Stimulated activated CD8-positive, alpha-beta memory T cell treated with anti-CD3 and anti-CD28 coated beads, Interleukin-12 subunit alpha, Interleukin-12 subunit beta, amount 100 ng/mL, for 24 hours (primary cell): Measurements from ENCODE around the gene NUDT21.
"Not testable (repeated sequence)": the region's sequence is repeated elsewhere in the genome, so short reads cannot be mapped to it uniquely, and the experiment has no call there.

Source experiments
- DNase-seq: peaks from one replicate; pipeline ENCODE4 v3.0.0-alpha.2; 2020; ENCODE audit errors: extremely low read depth

NUDT21 gene

GRCh38 chr16:56450986-56451752 lies at the start of gene NUDT21, which contains the start of gene OGFOD1:
TSS of gene NUDT21 (minus strand) at chr16:56451332. CDS start at chr16:56451202, 130 bp downstream.
TSS of gene OGFOD1 (plus strand) at chr16:56451554. CDS start at chr16:56451613, 59 bp downstream.
- DNase-seq = peak; percentile 87

DNA sequence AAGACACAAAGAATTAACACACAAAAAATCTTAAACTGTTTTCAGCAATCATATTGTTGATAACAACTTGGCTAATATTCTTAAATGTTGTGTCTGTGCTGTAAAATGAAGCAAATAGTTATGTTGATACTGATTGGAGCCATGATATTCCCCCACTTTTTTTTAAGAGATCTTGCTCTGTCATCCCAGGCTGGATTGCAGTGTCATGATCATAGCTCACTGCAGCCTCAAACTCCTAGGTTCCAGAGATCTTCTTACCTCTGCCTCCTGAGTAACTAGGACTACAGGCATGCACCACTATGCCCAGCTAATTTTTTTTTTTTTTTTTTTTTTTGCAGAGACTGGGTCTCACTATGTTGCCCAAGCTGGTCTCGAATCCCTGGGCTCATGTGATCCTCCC lies 42.7 kb upstream of the NUDT21 start:
- DNase-seq = no peak

GRCh38 chr16:56493126-56493525 lies 42.0 kb upstream of the NUDT21 start:
- DNase-seq = no peak

- no peak for DNase-seq
Measured at GRCh38 chr16:56491657-56492261, 40.6 kb upstream of the NUDT21 start.

DNA sequence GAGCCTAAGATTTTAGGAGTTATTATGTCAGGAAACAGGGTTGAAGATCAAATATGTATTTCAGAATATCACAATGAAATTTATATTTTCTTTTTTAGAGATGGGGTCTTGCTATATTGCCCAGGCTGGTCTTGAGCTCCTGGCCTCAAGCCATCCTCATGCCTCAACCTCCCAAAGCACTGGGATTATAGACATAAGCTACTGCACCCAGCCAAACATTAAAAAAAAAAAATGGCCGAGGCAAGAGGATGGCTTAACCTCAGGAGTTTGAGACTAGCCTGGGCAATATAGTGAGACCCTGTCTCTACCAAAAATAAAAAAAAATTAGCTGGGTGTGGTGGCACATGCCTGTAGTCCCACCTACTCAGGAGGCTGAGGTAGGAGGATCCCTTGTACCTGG lies 37.7 kb upstream of the NUDT21 start:
- DNase-seq = not testable (repeated sequence)

DNA sequence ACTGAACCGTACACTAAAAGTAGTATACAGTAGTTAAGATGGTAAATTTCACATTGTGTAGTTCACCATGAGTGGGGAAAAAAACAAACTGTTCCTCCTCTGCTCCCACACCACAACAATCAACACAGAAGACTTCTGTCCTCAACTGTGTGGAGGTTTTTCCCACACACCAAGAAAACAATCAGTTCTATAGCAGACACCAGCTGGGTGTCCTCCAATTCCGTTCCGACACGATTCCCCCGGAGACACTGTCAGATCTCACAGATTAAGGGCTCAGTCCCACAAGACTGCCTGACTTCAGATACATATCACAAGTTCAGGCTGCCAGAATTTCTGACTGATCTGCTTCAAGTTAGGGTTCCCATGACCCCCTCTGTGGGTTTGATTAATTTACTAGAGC lies 36.9 kb upstream of the NUDT21 start:
- no peak for DNase-seq

DNA sequence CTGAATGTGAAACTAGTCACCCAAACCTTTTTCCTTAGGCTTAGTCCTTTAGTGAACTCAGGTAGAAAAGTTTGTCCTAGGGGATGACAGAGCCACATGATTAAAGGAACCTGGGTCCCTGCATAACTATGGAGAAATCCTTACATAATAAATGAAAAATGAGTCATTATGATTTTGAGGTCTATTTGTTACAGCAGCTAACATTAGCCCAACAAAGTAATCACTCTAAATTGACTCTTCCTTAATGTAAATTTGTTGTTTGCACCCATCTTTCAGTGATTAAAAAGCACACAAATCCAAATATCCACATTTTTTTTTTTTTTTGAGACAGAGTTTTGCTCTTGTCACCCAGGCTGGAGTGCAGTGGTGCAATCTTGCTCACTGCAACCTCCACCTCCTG lies 32.3 kb upstream of the NUDT21 start:
- no peak for DNase-seq

DNA sequence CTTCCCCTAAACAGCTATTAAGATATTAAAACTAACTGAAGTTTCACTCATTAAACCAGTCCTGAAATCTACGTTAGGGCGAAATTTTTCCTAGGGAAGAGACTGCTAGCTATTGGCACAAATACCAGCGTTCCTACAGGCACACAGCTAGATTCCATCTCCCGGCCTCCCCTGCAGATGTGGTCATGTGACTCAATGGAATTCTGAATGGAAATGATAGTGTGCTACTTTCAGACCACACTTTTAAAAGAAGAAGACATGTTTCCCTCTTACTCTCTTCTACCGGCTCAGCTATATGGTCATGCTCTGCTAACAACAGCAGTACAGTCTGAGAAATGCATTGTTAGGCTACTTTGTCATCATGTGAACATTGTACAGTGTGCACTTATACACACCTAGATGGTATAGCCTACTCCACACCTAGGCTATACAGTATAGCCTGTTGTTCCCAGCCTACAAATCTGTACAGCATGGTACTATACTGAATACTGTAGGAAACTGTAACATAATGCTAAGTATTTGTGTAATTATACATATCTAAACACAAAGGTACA lies 31.6 kb upstream of the NUDT21 start:
- no peak for DNase-seq

DNA sequence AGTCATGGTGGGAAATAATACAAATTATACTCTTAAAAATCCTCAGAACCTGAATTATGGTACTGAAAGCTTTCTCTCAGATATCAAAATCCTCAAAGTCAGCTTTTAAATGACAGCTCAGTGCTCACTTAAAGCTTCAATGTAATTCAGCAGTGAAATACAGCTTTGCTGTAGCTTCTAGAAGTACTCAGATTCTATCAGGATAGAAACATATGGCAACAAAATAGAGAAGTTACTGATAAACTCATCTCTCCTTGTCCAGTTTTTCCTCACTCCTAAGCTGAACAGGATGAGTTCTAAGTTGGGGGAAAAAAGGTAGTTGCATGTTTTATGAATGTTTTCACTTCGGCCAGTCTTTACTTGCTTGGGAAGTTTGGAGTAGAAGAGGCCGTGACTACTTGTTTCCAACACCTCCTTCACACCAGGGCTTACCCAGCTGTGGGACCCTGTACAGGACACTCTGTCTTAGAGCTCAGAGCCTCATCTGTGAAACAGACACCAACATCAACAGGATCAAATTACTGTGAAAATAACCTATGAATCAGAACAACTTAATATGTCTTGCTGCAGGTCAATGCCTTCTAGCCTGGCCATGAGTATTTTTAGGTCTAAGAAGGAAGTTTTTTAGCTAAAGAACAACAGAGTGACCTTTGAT lies 30.5 kb upstream of the NUDT21 start:
- DNase-seq = no peak

DNA sequence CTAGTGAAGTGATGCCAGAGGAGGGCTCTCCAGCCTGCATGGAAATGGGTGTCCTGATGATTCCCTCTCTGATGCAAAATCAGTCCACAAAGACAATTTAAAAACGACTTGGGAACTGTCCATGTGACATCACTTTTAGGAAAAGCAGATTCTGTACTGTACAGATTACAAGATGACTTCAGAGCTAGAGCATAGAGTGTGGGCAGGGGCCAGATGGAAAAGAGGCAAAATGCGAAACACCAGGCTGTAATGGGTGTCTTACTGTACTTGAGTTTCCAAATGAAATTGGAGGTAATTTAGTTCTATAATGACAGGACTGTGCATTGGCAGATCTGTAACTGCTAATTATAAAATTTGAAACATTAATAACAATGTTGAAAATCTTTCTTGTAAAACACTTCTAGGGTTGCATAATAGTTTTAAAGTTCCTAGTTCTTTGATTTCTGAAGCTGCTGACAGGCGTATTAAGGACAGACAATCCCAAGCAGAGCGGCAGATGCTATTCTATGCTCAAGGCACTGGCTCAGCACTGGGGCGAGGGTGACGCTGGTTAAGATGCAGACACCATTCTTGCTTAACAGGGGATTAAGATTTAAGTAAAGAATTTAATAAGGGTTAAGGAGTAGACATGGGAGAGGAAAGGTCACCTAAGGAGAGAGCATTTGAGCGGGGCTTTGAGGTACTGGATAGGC lies 29.8 kb upstream of the NUDT21 start:
- no peak for DNase-seq

DNA sequence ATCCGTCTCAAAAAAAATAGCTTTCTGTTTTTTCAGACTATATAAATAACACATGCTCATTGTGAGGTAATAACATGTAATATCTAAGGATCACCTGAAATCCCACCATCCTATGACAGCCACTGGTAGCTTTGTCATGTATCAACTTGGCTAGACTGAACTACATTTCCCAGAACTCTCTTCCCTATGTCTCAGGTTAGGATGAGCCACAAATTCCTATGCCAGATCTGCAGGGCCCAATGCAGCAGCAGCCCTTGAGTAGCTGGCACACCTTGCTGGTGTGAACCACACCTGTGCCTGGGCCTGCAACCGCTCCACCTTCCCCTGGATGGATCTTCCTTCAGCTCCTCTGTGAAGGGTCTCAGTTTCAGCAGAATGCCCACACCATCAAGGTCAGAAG lies 28.3 kb upstream of the NUDT21 start:
- DNase-seq = no peak

- DNase-seq = no peak
Measured at GRCh38 chr16:56478281-56479049, 27.3 kb upstream of the NUDT21 start.

GRCh38 chr16:56477096-56477878 lies 26.2 kb upstream of the NUDT21 start:
- DNase-seq = no peak

DNA sequence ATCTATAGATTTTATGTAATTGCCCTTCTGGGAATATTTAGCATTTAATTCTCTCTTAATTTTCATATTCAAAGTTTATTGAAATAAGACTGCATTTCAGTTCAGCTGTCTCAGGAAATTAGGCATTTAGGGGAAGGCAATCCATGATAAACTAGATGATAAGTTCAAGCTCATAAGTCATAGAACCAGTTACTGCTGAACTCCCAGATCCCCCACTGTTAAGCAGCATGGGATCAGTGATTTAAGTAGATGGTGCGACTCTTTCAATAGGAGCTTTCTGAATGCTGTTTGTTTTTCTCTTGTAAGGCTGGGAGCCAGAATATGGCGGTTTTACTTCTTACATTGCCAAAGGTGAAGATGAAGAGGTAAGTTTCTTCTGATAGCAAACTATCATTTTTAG lies 24.1 kb upstream of the NUDT21 start:
- DNase-seq = no peak

GRCh38 chr16:56470666-56471065 lies 19.5 kb upstream of the NUDT21 start:
- DNase-seq = no peak

DNA sequence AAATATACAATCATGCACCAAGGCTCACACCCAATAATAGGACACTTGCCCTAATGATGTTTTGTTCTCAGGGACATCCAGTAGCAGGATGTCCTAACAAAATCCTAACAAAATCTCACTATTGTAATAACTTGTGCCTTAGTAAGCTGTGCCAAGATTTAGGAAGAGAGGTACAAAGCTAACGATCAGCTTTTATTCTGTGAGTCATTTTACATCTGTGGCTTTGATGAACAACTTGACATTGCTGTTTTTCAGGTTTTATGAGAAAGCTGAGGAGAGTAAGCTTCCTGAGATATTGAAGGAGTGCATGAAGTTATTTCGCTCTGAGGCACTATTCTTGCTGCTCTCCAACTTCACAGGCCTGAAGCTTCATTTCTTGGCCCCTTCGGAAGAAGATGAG lies 19.1 kb upstream of the NUDT21 start:
- DNase-seq = no peak

DNA sequence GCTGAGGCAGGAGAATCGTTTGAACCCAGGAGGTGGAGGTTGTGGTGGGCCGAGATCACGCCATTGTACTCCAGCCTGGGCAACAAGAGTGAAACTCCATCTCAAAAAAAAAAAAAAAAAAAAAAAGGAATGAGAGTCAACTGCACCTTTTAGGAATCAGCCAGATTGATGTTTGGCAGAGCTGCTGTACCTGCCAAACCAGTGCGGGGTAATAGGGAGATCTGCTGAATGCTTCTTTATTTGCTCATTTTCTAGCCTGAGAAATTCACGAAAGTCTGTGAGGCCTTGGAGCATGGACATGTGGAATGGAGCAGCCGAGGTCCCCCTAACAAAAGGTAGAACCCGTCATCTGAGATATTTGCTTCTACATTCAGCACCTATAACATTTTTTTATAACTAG lies 18.6 kb upstream of the NUDT21 start:
- no peak for DNase-seq

DNA sequence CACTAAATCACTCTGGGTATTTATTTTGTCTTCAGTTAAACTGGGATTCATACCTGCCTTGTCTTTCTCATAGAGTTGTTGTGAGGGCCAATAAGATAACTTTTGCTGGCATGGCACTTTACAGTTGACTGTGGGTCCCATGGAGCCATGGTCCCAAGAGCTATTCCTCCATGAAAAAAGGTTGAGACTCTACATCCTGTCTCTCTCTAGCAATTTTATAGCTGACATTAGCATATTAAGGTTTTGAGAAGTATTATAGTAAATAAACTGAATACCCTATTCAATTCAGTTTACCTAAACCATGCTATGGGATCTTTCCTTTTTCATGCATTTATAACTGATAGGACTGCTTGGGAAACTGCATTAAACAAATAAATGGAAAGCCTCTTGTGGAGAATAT lies 17.7 kb upstream of the NUDT21 start:
- DNase-seq = no peak

GRCh38 chr16:56466344-56466743 lies 15.2 kb upstream of the NUDT21 start:
- no peak for DNase-seq

DNA sequence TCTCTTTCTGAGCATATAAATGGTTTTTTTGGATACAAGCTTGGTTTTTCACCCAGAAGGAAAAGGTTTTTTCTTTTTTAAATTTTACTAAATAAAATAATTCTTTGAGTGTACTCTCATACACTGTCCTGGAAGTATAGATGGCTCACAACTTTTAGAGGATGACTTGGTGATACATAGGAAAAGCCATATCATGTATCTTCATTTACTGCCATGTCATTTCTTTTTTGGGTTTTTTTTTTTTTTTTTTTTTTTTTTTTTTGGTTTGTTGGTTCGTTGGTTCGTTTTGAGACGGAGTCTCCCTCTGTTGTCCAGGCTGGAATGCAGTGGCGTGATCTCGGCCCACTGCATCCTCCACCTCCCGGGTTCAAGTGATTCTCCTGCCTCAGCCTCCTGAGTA lies 12.0 kb upstream of the NUDT21 start:
- no peak for DNase-seq
